ENCODE measurements around the gene AQP5. TPM values are rescaled to one million over a fixed set of nuclear protein-coding genes. Genes with fewer than 3 reads are reported as not detected.

AQP5 gene
- total and polyA plus RNA-seq, 11 donors, result 0.20 to 0.78 (median 0.51) TPM; not detected in 4

DNA sequence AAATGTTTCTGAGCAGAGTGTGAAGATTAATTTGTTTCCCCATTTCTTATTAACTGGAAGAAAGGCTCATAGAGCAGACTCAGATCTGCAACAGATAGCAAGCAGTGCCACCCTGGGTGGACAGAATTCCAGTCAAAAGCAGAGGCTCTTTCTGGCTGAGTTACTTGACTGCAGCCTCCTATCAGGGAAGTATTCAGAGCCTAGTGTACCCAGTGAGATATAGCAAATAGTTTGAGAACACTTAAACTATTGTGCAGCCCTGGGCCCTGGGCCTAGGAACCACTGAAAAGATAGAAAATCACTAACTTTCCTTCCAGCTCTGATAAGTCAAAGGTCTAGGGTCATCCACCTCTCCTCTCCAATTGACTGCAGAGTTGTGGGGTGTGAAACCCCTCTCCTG is 22.4 kb upstream of the AQP5 start:
- H3K4me3 ChIP-seq, result no peak overlapping the region
- ATAC-seq, result no peak
- no peaks in the 10 kb centered on the region for H3K9me3 ChIP-seq
- no peak for DNase-seq
- H3K27me3 ChIP-seq, result peaks cover 0 to 3% (median 0%) of the 10 kb centered on the region in 9 donors
- no peak overlapping the region for H3K27ac ChIP-seq
- H3K4me1 ChIP-seq, result no peaks in the 10 kb centered on the region
- no peaks in the 10 kb centered on the region for H3K36me3 ChIP-seq
- intact Hi-C loops (cut with DNase I), result no loop called here
- TF ChIP-seq, protein P1, sequence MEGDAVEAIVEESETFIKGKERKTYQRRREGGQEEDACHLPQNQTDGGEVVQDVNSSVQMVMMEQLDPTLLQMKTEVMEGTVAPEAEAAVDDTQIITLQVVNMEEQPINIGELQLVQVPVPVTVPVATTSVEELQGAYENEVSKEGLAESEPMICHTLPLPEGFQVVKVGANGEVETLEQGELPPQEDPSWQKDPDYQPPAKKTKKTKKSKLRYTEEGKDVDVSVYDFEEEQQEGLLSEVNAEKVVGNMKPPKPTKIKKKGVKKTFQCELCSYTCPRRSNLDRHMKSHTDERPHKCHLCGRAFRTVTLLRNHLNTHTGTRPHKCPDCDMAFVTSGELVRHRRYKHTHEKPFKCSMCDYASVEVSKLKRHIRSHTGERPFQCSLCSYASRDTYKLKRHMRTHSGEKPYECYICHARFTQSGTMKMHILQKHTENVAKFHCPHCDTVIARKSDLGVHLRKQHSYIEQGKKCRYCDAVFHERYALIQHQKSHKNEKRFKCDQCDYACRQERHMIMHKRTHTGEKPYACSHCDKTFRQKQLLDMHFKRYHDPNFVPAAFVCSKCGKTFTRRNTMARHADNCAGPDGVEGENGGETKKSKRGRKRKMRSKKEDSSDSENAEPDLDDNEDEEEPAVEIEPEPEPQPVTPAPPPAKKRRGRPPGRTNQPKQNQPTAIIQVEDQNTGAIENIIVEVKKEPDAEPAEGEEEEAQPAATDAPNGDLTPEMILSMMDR (IDR thresholded peaks at IDR 0.05), result no peak
- no peak for TF ChIP-seq POLR2A (IDR thresholded peaks at IDR 0.05)

DNA sequence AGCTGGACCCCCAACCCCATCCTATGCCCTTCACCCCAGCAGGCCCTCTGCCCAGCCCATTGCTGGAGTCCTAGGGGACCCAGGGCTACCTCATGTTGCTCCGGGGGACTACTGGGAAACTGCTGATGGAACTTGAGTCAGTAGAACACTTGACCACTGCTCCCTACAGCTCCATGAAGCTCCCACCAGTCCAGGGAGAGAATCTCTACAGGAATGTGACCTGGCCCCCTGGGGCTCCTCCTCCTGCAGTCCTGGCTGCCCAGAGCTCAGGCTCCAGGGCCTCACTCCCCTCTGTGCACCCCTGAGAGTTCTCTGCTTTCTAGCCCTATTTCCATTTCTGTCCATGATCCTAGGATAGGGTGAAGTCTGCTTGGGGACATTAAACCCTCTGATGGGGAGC is 22.0 kb upstream of the AQP5 start:
- Histone ChIP-seq H3K27ac (no peak overlapping the region), H3K4me3 (no peak overlapping the region), H3K4me1 (no peaks in the 10 kb centered on the region), H3K9me3 (no peaks in the 10 kb centered on the region), H3K27me3 (peaks cover 0 to 3% (median 0%) of the 10 kb centered on the region in 9 donors), H3K36me3 (no peaks in the 10 kb centered on the region)
- 91 to 100% (median 96%) methylated on average over 1 of the region's 1 CpG for WGBS, 4 donors
- peak in 1 of 4 donors; percentile 24 for ATAC-seq
- TF ChIP-seq, protein P1 (IDR thresholded peaks at IDR 0.05), result no peak
- no peak for TF ChIP-seq POLR2A (IDR thresholded peaks at IDR 0.05)
- no peak for DNase-seq
- intact Hi-C loops (cut with DNase I), result loop anchor here in 2 of 10 donors (5.0 to 10.0 kb wide), 2 partner anchors 65 to 72 kb away; no protein-coding TSS in a partner anchor

DNA sequence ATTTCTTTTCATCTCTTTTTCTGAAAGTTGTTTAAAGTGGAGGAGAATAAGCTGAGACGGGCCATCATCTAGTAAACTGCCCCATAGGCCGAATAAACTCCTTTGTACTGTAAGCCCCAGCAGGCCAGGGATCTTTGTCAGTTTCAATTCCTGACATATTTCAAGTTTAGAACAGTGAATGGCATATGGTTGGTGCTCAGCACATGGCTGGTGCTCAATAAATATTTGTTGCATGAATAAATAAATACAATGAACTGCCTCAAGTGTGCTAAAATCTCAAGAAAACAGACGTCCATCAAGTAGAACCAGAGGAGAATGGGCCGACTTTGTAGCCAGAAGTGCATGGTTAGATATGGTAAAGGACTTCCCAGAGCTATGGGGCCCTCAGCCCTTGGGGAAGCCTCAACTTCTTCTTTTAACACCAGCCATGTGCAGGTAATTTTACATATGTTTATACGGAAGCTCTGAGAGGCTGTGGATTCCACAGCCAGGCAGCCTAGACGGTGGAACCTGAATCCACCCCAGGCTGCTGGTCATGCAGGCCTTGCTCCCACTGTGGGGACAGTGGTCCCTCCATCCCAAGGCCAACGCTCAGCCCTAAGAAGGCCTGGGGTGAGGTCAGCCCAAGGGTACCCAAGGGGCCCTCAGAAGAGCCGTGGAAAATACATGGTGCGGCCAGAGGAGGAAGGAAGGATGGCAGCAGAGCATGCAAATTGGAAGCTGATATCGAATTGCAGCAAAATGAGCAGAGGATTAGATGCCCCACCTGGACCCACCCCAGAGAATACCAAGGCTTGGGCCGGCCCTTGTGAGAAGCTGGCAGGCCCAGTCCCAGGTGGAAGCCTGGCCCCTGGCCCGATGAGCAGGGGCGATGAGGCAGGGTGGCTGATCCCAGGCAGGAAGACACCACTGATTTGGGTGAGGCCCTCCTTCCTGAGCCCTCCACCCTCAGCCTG is 19.8 kb upstream of the AQP5 start:
- Histone ChIP-seq H3K9me3 (no peaks in the 10 kb centered on the region), H3K4me1 (peaks cover 0 to 12% (median 5%) of the 10 kb centered on the region in 12 donors), H3K27me3 (no peaks in the 10 kb centered on the region), H3K36me3 (no peaks in the 10 kb centered on the region), H3K4me3 (no peak overlapping the region), H3K27ac (no peak overlapping the region)
- TF ChIP-seq POLR2A (IDR thresholded peaks at IDR 0.05), result no peak
- TF ChIP-seq, protein P1 (IDR thresholded peaks at IDR 0.05), result no peak
- 84 to 90% (median 88%) methylated on average over 11 to 13 of the region's 13 CpGs for WGBS, 4 donors
- no peak for ATAC-seq
- intact Hi-C loops (cut with DNase I), result loop anchor here in 2 of 10 donors (5.0 to 10.0 kb wide), 2 partner anchors 67 to 75 kb away; no protein-coding TSS in a partner anchor
- no peak for DNase-seq

DNA sequence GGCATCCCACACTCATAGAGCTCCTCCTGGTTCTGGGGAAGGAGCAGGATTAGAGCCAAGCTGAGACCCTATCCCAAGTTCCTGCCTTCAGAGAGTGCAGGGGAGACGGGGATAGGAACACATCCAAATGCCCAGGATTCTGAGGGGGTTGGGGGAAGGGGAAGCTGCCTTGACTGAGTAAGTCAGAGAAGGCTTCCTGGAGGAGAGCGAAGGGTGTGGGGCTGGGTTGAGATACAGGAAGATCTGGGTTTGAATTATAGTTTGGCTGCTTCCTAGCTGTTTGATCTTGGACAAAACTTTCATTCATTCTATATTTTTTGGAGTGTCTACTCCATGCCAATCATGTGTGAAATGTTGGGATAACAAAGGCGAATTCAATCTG is 19.2 kb upstream of the AQP5 start:
- Histone ChIP-seq H3K9me3 (no peaks in the 10 kb centered on the region), H3K4me1 (peaks cover 0 to 12% (median 5%) of the 10 kb centered on the region in 12 donors), H3K36me3 (no peaks in the 10 kb centered on the region), H3K4me3 (no peak overlapping the region), H3K27ac (no peak overlapping the region), H3K27me3 (no peaks in the 10 kb centered on the region)
- ATAC-seq, result no peak
- no peak for DNase-seq
- TF ChIP-seq POLR2A (IDR thresholded peaks at IDR 0.05), result no peak
- intact Hi-C loops (cut with DNase I), result loop anchor here in 2 of 10 donors (5.0 to 10.0 kb wide), 2 partner anchors 68 to 75 kb away; no protein-coding TSS in a partner anchor
- 88 to 98% (median 97%) methylated on average over 3 of the region's 3 CpGs for WGBS, 4 donors
